Measurements from ENCODE around the gene TBC1D1.

GRCh38 chr4:38097818-38098217 is 206.9 kb downstream of the TBC1D1 start:
- TF ChIP-seq CTCF (IDR thresholded peaks at IDR 0.05; ENCODE audit: insufficient read depth, low read depth, low read length): no peak
- no peak for TF ChIP-seq EZH2 (IDR thresholded peaks at IDR 0.05; ENCODE audit: insufficient read depth, low read length)

Measured in astrocyte (in vitro differentiated cells and primary cell).